Hepatocyte (in vitro differentiated cells): ENCODE results near the gene GGA1. TPM values are rescaled to one million over a fixed set of nuclear protein-coding genes. Genes with fewer than 3 reads are reported as not detected.

ENCODE experiments used
- DNase-seq: peaks from one replicate; pipeline ENCODE4 v3.0.0-alpha.2; 2016; ENCODE audit warnings: low spot score
- H2AFZ ChIP-seq: fragments of 200-600 bp; sonication (generic); 2 replicates; pipeline ENCODE4 v1.6.0; 2016; ENCODE audit warnings: antibody characterized with exemption, mild to moderate bottlenecking
- H3K27ac ChIP-seq: fragments of 200-600 bp; sonication (generic); 2 replicates; pipeline ENCODE4 v1.5.1; 2016; ENCODE audit warnings: mild to moderate bottlenecking
- H3K27me3 ChIP-seq: fragments of 200-600 bp; sonication (generic); 2 replicates; pipeline ENCODE4 v1.6.1; 2016
- H3K36me3 ChIP-seq: fragments of 200-600 bp; sonication (generic); replicated peaks from 2 replicates; pipeline ENCODE4 v1.5.1; 2016; ENCODE audit warnings: low read depth; ENCODE audit not compliant: insufficient read depth
- H3K4me1 ChIP-seq: fragments of 200-600 bp; sonication (generic); 2 replicates; pipeline ENCODE4 v1.5.1; 2016; ENCODE audit warnings: mild to moderate bottlenecking, moderate library complexity; ENCODE audit not compliant: insufficient read depth
- H3K4me2 ChIP-seq: fragments of 200-600 bp; sonication (generic); 2 replicates; pipeline ENCODE4 v1.6.0; 2016
- H3K4me3 ChIP-seq: fragments of 200-600 bp; sonication (generic); 2 replicates; pipeline ENCODE4 v1.5.1; 2016; ENCODE audit warnings: mild to moderate bottlenecking
- H3K79me2 ChIP-seq: fragments of 200-600 bp; sonication (generic); 2 replicates; pipeline ENCODE4 v1.6.0; 2017; ENCODE audit warnings: mild to moderate bottlenecking
- H3K9me2 ChIP-seq: fragments of 200-600 bp; sonication (generic); replicated peaks from 2 replicates; pipeline ENCODE4 v1.6.0; 2017; ENCODE audit warnings: mild to moderate bottlenecking; ENCODE audit not compliant: insufficient read depth
- H3K9me3 ChIP-seq: fragments of 200-600 bp; sonication (generic); 2 replicates; pipeline ENCODE4 v1.5.1; 2016; ENCODE audit warnings: low read depth, mild to moderate bottlenecking
- H4K20me1 ChIP-seq: fragments of 200-600 bp; sonication (generic); 2 replicates; pipeline ENCODE4 v1.6.0; 2016; ENCODE audit warnings: mild to moderate bottlenecking; ENCODE audit not compliant: insufficient read depth, poor library complexity, severe bottlenecking
- EZH2 ChIP-seq: fragments of 200-600 bp; sonication (generic); IDR thresholded peaks from 2 replicates; pipeline ENCODE4 v1.6.1; 2016; ENCODE audit warnings: antibody characterized with exemption, mild to moderate bottlenecking, borderline replicate concordance
- EZH2phosphoT487 ChIP-seq: fragments of 200-600 bp; sonication (generic); IDR thresholded peaks from one replicate; pipeline ENCODE4 v1.6.1; 2018; ENCODE audit warnings: antibody characterized with exemption, mild to moderate bottlenecking, low read depth, moderate library complexity; ENCODE audit not compliant: unreplicated experiment, severe bottlenecking
- WGBS: methylation state at CpG from one replicate; pipeline ENCODE4 v1.1.6; 2016; ENCODE audit warnings: low lambda C conversion rate; ENCODE audit errors: missing lambda C conversion rate; 5-methylcytosine and 5-hydroxymethylcytosine counted together
- polyA plus RNA-seq: library from polyadenylated mRNA; unstranded; fragments of >200 nt; fragmentation: Nextera tagmentation; extraction: Ambion mirVana; gene quantifications from 2 replicates; pipeline ENCODE4 v1.2.1, GENCODE V29; 2016
- total RNA-seq: library from RNA; depleted of rRNA; stranded (reverse); fragments of >200 nt; gene quantifications from 2 replicates; pipeline ENCODE4 v1.2.3, GENCODE V29; 2014
- TF ChIP-seq, protein P1 (sequence below): fragments of 200-600 bp; sonication (generic); IDR thresholded peaks from 2 replicates; pipeline ENCODE4 v1.5.1; 2016; ENCODE audit warnings: antibody characterized with exemption, mild to moderate bottlenecking; ENCODE audit not compliant: poor library complexity

The GGA1 gene
- total and polyA plus RNA-seq, 2 experiments from 2014 or later: 30.2 to 51.5 TPM

- Histone ChIP-seq H3K4me2 (peak overlapping the region; percentile 96), H3K36me3 (no peaks in the 10 kb centered on the region), H3K27ac (peak overlapping the region; percentile 82), H3K9me2 (no peaks in the 10 kb centered on the region), H3K27me3 (no peaks in the 10 kb centered on the region), H3K4me3 (no peak overlapping the region), H4K20me1 (peaks cover 6% of the 10 kb centered on the region), H3K9me3 (no peaks in the 10 kb centered on the region), H2AFZ (no peak overlapping the region), H3K79me2 (peaks cover 61% of the 10 kb centered on the region), H3K4me1 (peaks cover 28% of the 10 kb centered on the region)
- DNase-seq: no peak
- 76% methylated on average over 2 of the region's 2 CpGs for WGBS
- no peak for TF ChIP-seq EZH2
- no peak for TF ChIP-seq EZH2phosphoT487
- TF ChIP-seq, protein P1, sequence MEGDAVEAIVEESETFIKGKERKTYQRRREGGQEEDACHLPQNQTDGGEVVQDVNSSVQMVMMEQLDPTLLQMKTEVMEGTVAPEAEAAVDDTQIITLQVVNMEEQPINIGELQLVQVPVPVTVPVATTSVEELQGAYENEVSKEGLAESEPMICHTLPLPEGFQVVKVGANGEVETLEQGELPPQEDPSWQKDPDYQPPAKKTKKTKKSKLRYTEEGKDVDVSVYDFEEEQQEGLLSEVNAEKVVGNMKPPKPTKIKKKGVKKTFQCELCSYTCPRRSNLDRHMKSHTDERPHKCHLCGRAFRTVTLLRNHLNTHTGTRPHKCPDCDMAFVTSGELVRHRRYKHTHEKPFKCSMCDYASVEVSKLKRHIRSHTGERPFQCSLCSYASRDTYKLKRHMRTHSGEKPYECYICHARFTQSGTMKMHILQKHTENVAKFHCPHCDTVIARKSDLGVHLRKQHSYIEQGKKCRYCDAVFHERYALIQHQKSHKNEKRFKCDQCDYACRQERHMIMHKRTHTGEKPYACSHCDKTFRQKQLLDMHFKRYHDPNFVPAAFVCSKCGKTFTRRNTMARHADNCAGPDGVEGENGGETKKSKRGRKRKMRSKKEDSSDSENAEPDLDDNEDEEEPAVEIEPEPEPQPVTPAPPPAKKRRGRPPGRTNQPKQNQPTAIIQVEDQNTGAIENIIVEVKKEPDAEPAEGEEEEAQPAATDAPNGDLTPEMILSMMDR: no peak
Observed at GRCh38 chr22:37660709-37661045, 52.0 kb downstream of the GGA1 start.

- Histone ChIP-seq H4K20me1 (peaks cover 6% of the 10 kb centered on the region), H3K9me2 (no peaks in the 10 kb centered on the region), H3K79me2 (peaks cover 61% of the 10 kb centered on the region), H3K4me2 (peak overlapping the region; percentile 96), H3K27ac (peak overlapping the region; percentile 82), H3K4me3 (no peak overlapping the region), H3K9me3 (no peaks in the 10 kb centered on the region), H3K36me3 (no peaks in the 10 kb centered on the region), H2AFZ (no peak overlapping the region), H3K27me3 (no peaks in the 10 kb centered on the region), H3K4me1 (peaks cover 28% of the 10 kb centered on the region)
- TF ChIP-seq, protein P1: peak; percentile 45
- TF ChIP-seq EZH2phosphoT487: no peak
- 36% methylated on average over 12 of the region's 12 CpGs for WGBS
- DNase-seq: peak; percentile 66
Observed at GRCh38 chr22:37661160-37661924, 52.7 kb downstream of the GGA1 start.

- DNase-seq: no peak
- Histone ChIP-seq H3K4me2 (no peak overlapping the region), H3K4me1 (peaks cover 28% of the 10 kb centered on the region), H3K79me2 (peaks cover 61% of the 10 kb centered on the region), H3K9me2 (no peaks in the 10 kb centered on the region), H4K20me1 (peaks cover 6% of the 10 kb centered on the region), H2AFZ (no peak overlapping the region), H3K27ac (peak overlapping the region; percentile 19), H3K27me3 (no peaks in the 10 kb centered on the region), H3K36me3 (no peaks in the 10 kb centered on the region), H3K4me3 (no peak overlapping the region), H3K9me3 (no peaks in the 10 kb centered on the region)
- 96% methylated on average over 5 of the region's 5 CpGs for WGBS
- TF ChIP-seq, protein P1: no peak
- TF ChIP-seq EZH2phosphoT487 (no peak), EZH2 (no peak)
Observed at GRCh38 chr22:37662039-37662438, 53.4 kb downstream of the GGA1 start.
